HG03571 (cell line): Measurements from ENCODE around the gene ITSN1.
A peak's percentile ranks its signal among the peaks of the same experiment; 100 is the strongest.

ENCODE experiments used
- ATAC-seq: cut with Tn5 transposase; IDR thresholded peaks from one replicate; pipeline ENCODE4 v1.9.1; 2021; ENCODE audit not compliant: unreplicated experiment

ITSN1 gene

DNA sequence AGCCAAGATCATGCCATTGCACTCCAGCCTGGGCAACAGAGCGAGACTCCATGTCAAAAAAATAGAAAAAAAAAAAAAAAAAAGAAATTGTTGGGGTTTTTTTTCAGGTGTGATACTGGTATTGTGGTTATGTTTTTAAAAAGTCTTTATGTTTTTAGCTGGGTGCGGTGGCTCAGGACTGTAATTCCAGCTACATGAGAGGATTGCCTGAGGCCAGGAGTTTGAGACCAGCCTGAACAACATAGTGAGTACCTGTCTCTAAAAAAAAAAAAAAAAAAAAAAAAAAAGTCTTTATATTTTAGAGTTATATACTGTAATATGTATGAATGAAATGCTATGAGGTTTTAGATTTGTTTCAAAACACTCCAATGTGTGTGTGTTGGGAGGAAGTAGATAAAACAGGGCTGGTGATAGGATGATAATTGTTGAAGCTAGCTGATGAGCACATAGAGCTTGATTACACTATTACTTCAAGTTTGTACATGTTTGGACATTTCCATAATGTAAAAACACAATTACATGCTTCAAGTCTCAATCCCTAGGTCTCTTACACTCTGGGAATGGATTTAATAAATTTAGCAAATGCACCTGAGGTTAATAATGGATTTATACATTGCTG, 303.5 kb downstream of the ITSN1 start:
- ATAC-seq, result no peak

GRCh38 chr21:33947451-33948095, 305.3 kb downstream of the ITSN1 start:
- peak; percentile 44 for ATAC-seq

DNA sequence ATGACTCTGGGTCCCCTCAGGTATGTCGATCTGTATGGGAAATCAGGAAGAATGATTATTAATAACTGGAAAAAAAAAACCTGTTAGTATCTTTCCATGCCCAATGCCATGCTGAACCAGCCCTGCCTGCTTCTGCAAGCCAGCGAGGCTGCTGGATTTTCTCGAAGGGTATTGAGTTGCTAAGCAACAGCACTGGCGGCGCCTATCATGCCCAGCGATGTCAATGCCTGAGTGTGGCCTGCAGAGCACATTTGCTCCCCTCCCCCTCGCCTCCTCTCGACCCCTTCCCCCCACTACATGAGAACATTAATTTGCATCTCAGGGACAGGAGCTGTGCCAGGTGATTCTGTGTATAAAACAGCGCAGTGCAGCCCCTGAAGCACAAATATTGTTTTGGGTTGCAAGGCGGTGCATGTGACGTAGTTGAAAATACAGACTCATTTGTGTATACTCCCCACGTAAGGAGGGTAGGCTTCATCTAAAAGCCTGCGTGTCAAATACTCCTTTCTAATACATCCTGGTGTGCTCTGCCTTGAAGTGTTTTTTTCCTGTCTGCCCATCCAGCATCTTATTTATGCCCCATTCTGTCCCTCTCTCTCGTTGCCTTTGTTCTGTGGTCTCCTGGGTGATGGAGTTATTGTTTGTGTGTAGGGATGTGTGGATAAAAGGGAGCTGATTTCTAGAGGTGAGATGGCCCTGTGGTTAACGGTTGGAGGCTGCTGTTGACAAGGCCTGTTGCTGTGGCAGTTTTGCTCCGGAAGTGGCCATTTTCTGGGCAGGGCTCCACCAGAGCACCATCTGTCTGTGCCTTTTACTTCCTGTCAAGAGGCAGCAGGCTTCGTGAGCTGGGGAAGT, 306.0 kb downstream of the ITSN1 start:
- peak; percentile 59 for ATAC-seq

GRCh38 chr21:33948951-33949444, 306.7 kb downstream of the ITSN1 start:
- ATAC-seq, result no peak
